ENCODE measurements around the gene MARK3. TPM values are rescaled to one million over a fixed set of nuclear protein-coding genes. Genes with fewer than 3 reads are reported as not detected.

The MARK3 gene
- polyA plus RNA-seq, 1 donor (not counting 4 experiments of a cell fraction or from before 2014, with no cell fraction given) = 133 TPM

DNA sequence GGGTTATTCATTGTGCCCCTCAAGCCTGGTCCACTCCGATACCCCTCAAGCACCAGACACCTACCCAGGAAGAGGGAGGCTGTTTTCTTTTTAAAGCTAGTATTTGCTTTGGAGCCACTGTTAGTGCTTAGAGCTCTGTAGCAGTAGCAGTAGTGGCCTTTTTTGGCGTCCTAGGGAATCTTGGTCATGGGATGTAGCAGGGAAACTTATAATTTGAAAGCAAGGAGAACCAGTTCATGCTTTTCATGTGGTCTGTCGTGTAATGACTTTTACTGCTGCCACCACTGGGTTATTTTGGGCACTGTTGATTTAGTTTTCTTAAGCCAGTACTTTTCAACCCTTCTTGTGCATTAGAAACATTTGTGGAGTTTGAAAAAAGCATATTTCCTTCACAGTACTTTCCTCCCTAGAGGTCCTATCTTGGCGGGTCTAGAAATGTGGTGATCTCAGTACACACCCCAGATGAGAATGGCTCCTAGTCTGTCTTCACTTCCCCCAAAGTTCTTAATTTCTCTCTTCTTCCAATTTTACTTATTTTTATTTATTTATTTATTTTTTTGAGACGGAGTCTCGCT, 49.7 kb downstream of the MARK3 start:
- no peak overlapping the region for H3K4me3 ChIP-seq (ENCODE audit: control insufficient read depth in 2 of 3, extremely low read depth in 1 of 3, insufficient read depth in 2 of 3, low read depth in 1 of 3, low read length in 3 of 3)
- FAIRE-seq (no peak), DNase-seq (ENCODE audit: low read depth, low spot score) (no peak)
- no peak overlapping the region for H2AFZ ChIP-seq (ENCODE audit: control insufficient read depth, low read length)
- H4K20me1 ChIP-seq (ENCODE audit: control insufficient read depth, extremely low read depth, insufficient read depth, low read length) = peaks cover 8% of the 10 kb centered on the region
- dilution Hi-C loops (cut with MboI; ENCODE audit: extremely low pct_ligation_motif_present, low sequenced_read_pairs) = no loop called here
- H3K9ac ChIP-seq (ENCODE audit: control insufficient read depth, extremely low read depth, insufficient read depth, low read length) = no peak overlapping the region
- H3K4me2 ChIP-seq (ENCODE audit: control insufficient read depth, extremely low read depth, insufficient read depth, low read depth, low read length) = no peak overlapping the region
- H3K79me2 ChIP-seq (ENCODE audit: control insufficient read depth, insufficient read depth, low read length) = peaks cover 88% of the 10 kb centered on the region
- TF ChIP-seq EZH2 (IDR thresholded peaks at IDR 0.05; ENCODE audit: low read length) = no peak
- TF ChIP-seq, protein P1, sequence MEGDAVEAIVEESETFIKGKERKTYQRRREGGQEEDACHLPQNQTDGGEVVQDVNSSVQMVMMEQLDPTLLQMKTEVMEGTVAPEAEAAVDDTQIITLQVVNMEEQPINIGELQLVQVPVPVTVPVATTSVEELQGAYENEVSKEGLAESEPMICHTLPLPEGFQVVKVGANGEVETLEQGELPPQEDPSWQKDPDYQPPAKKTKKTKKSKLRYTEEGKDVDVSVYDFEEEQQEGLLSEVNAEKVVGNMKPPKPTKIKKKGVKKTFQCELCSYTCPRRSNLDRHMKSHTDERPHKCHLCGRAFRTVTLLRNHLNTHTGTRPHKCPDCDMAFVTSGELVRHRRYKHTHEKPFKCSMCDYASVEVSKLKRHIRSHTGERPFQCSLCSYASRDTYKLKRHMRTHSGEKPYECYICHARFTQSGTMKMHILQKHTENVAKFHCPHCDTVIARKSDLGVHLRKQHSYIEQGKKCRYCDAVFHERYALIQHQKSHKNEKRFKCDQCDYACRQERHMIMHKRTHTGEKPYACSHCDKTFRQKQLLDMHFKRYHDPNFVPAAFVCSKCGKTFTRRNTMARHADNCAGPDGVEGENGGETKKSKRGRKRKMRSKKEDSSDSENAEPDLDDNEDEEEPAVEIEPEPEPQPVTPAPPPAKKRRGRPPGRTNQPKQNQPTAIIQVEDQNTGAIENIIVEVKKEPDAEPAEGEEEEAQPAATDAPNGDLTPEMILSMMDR (optimal IDR thresholded peaks at IDR 0.05 in 1 of 3, IDR thresholded peaks at IDR 0.05 in 1 of 3, conservative IDR thresholded peaks at IDR 0.05 in 1 of 3; ENCODE audit: extremely low read depth in 1 of 3, insufficient read depth in 2 of 3, low read length in 3 of 3) = no peak
- no peaks in the 10 kb centered on the region for H3K27me3 ChIP-seq (ENCODE audit: control insufficient read depth, extremely low read depth, insufficient read depth, low read length)
- H3K36me3 ChIP-seq (ENCODE audit: control insufficient read depth in 2 of 2, extremely low read depth in 1 of 2, insufficient read depth in 2 of 2, low read length in 2 of 2) = peaks cover 10 to 16% of the 10 kb centered on the region in 2 experiments
- no peaks in the 10 kb centered on the region for H3K4me1 ChIP-seq (ENCODE audit: control insufficient read depth, extremely low read depth, insufficient read depth, low read length)
- H3K9me1 ChIP-seq (ENCODE audit: control insufficient read depth, extremely low read depth, insufficient read depth, low read length) = no peaks in the 10 kb centered on the region
- no peak overlapping the region for H3K27ac ChIP-seq (ENCODE audit: control insufficient read depth, insufficient read depth, low read length)
- no peaks in the 10 kb centered on the region for H3K9me3 ChIP-seq (ENCODE audit: control insufficient read depth, low read depth, low read length)

DNA sequence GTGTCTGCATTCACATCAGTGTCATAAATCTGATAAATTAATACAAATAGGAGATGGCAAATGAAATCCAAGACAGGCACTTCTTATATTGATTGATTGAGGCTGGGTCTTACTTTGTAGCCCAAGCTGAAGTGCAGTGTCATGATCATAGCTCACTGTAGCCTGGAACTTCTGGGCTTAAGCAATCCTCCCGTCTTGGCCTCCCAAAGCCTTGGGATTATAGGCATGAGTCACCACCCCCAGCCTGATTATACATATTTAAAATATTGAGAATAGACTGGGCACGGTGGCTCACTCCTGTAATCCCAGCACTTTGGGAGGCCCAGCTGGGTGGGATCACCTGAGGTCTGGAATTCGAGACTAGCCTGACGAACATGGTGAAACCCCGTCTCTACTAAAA, 51.3 kb downstream of the MARK3 start:
- H3K27me3 ChIP-seq (ENCODE audit: control insufficient read depth, extremely low read depth, insufficient read depth, low read length) = no peaks in the 10 kb centered on the region
- H3K4me1 ChIP-seq (ENCODE audit: control insufficient read depth, extremely low read depth, insufficient read depth, low read length) = no peaks in the 10 kb centered on the region
- no peak for FAIRE-seq
- no peaks in the 10 kb centered on the region for H3K9me1 ChIP-seq (ENCODE audit: control insufficient read depth, extremely low read depth, insufficient read depth, low read length)
- H2AFZ ChIP-seq (ENCODE audit: control insufficient read depth, low read length) = no peak overlapping the region
- no peak overlapping the region for H3K4me3 ChIP-seq (ENCODE audit: control insufficient read depth in 2 of 3, extremely low read depth in 1 of 3, insufficient read depth in 2 of 3, low read depth in 1 of 3, low read length in 3 of 3)
- no peak overlapping the region for H3K9ac ChIP-seq (ENCODE audit: control insufficient read depth, extremely low read depth, insufficient read depth, low read length)
- H3K79me2 ChIP-seq (ENCODE audit: control insufficient read depth, insufficient read depth, low read length) = peaks cover 89% of the 10 kb centered on the region
- H3K36me3 ChIP-seq (ENCODE audit: control insufficient read depth in 2 of 2, extremely low read depth in 1 of 2, insufficient read depth in 2 of 2, low read length in 2 of 2) = peaks cover 12 to 20% of the 10 kb centered on the region in 2 experiments
- no peak for DNase-seq (ENCODE audit: low read depth, low spot score)
- dilution Hi-C loops (cut with MboI; ENCODE audit: extremely low pct_ligation_motif_present, low sequenced_read_pairs) = no loop called here
- no peaks in the 10 kb centered on the region for H3K9me3 ChIP-seq (ENCODE audit: control insufficient read depth, low read depth, low read length)
- no peak overlapping the region for H3K4me2 ChIP-seq (ENCODE audit: control insufficient read depth, extremely low read depth, insufficient read depth, low read depth, low read length)
- H4K20me1 ChIP-seq (ENCODE audit: control insufficient read depth, extremely low read depth, insufficient read depth, low read length) = peaks cover 8% of the 10 kb centered on the region
- H3K27ac ChIP-seq (ENCODE audit: control insufficient read depth, insufficient read depth, low read length) = peak overlapping the region; percentile 38
- TF ChIP-seq EZH2 (IDR thresholded peaks at IDR 0.05; ENCODE audit: low read length) = no peak
- TF ChIP-seq, protein P1 (optimal IDR thresholded peaks at IDR 0.05 in 1 of 3, IDR thresholded peaks at IDR 0.05 in 1 of 3, conservative IDR thresholded peaks at IDR 0.05 in 1 of 3; ENCODE audit: extremely low read depth in 1 of 3, insufficient read depth in 2 of 3, low read length in 3 of 3) = no peak
